GM18868 (cell line): ENCODE results near the gene SLC39A11.

Experiments used
- ATAC-seq: cut with Tn5 transposase; IDR thresholded peaks from one replicate; pipeline ENCODE4 v1.9.1; 2021; ENCODE audit warnings: mild to moderate bottlenecking, moderate library complexity; ENCODE audit not compliant: unreplicated experiment

The SLC39A11 gene

GRCh38 chr17:72702136-72702735 is 390.3 kb downstream of the SLC39A11 start:
- no peak for ATAC-seq

- ATAC-seq, result no peak
These were observed 392.3 kb downstream of the SLC39A11 start for GRCh38 chr17:72700226-72700625.

- ATAC-seq, result no peak
These were observed 392.9 kb downstream of the SLC39A11 start for GRCh38 chr17:72699545-72699944.

- no peak for ATAC-seq
These were observed 394.8 kb downstream of the SLC39A11 start for GRCh38 chr17:72697602-72698146.

GRCh38 chr17:72696721-72697120 is 395.8 kb downstream of the SLC39A11 start:
- ATAC-seq, result no peak

- ATAC-seq, result no peak
These were observed 396.3 kb downstream of the SLC39A11 start for GRCh38 chr17:72696156-72696555.

- no peak for ATAC-seq
These were observed 398.5 kb downstream of the SLC39A11 start for GRCh38 chr17:72693956-72694355.

GRCh38 chr17:72693151-72693878 is 399.2 kb downstream of the SLC39A11 start:
- no peak for ATAC-seq

- ATAC-seq, result no peak
These were observed 399.8 kb downstream of the SLC39A11 start for GRCh38 chr17:72692676-72693075.

GRCh38 chr17:72691586-72691985 is 400.9 kb downstream of the SLC39A11 start:
- no peak for ATAC-seq

- no peak for ATAC-seq
These were observed 401.5 kb downstream of the SLC39A11 start for GRCh38 chr17:72691017-72691416.

GRCh38 chr17:72687886-72688285 is 404.6 kb downstream of the SLC39A11 start:
- no peak for ATAC-seq

- no peak for ATAC-seq
These were observed 408.0 kb downstream of the SLC39A11 start for GRCh38 chr17:72684405-72685020.

- ATAC-seq, result no peak
These were observed 408.7 kb downstream of the SLC39A11 start for GRCh38 chr17:72683506-72684404.

GRCh38 chr17:72682605-72683004 is 409.9 kb downstream of the SLC39A11 start:
- ATAC-seq, result no peak

- ATAC-seq, result no peak
These were observed 410.6 kb downstream of the SLC39A11 start for GRCh38 chr17:72681844-72682243.

- ATAC-seq, result no peak
These were observed 414.6 kb downstream of the SLC39A11 start for GRCh38 chr17:72677714-72678390.

GRCh38 chr17:72677108-72677507 is 415.4 kb downstream of the SLC39A11 start:
- ATAC-seq, result no peak

- ATAC-seq, result no peak
These were observed 419.8 kb downstream of the SLC39A11 start for GRCh38 chr17:72672729-72673128.

- no peak for ATAC-seq
These were observed 421.5 kb downstream of the SLC39A11 start for GRCh38 chr17:72671016-72671415.
